ENCODE results near the gene STIM2. TPM values are rescaled to one million over a fixed set of nuclear protein-coding genes. Genes with fewer than 3 reads are reported as not detected.

Gene STIM2
- total and polyA plus RNA-seq, 10 of the 15 experiments (the other 5 are each of a cell fraction or from before 2014, with no cell fraction given), result 4.7 to 41.5 (median 16.9) TPM

- TF ChIP-seq ATF2 (IDR thresholded peaks at IDR 0.05; ENCODE audit: low read length) (peak; percentile 97), HDAC6 (IDR thresholded peaks at IDR 0.05; ENCODE audit: unreplicated experiment) (no peak), CREM (IDR thresholded peaks at IDR 0.05; ENCODE audit: low read depth) (peak; percentile 86), NRF1 (conservative IDR thresholded peaks at IDR 0.05; ENCODE audit: low read depth, low read length) (no peak), MAX (IDR thresholded peaks at IDR 0.05; ENCODE audit: low read depth, low read length) (no peak), NFXL1 (IDR thresholded peaks at IDR 0.05; ENCODE audit: borderline replicate concordance) (no peak), LARP7 (IDR thresholded peaks at IDR 0.05) (no peak), RFX5 (IDR thresholded peaks at IDR 0.05; ENCODE audit: low read depth, low read length) (no peak), SMAD5 (IDR thresholded peaks at IDR 0.05; ENCODE audit: low read depth) (no peak), KAT2A (conservative IDR thresholded peaks at IDR 0.05; ENCODE audit: control insufficient read depth, low read depth, low read length) (no peak), BCL11A (IDR thresholded peaks at IDR 0.05; ENCODE audit: low read depth, low read length) (peak; percentile 88), PBX3 (IDR thresholded peaks at IDR 0.05; ENCODE audit: insufficient replicate concordance, low read depth, low read length) (no peak), ZBTB11 (CRISPR knock-in tag; IDR thresholded peaks at IDR 0.05) (no peak), NFYB (IDR thresholded peaks at IDR 0.05; ENCODE audit: insufficient read depth, low read depth, low read length) (no peak), CHD1 (IDR thresholded peaks at IDR 0.05; ENCODE audit: low read depth, low read length) (no peak), MTA2 (IDR thresholded peaks at IDR 0.05; ENCODE audit: low read depth) (peak; percentile 93), TCF7 (IDR thresholded peaks at IDR 0.05; ENCODE audit: borderline replicate concordance) (no peak), ZZZ3 (IDR thresholded peaks at IDR 0.05; ENCODE audit: control insufficient read depth, insufficient read length, low read depth) (no peak), BRCA1 (IDR thresholded peaks at IDR 0.05; ENCODE audit: low read depth, low read length) (no peak), CHD2 (IDR thresholded peaks at IDR 0.05; ENCODE audit: borderline replicate concordance, low read depth, low read length) (peak; percentile 59; the same call in 1 of the 2 replicates), ZNF592 (IDR thresholded peaks at IDR 0.05) (no peak), ZNF622 (IDR thresholded peaks at IDR 0.05) (no peak), SRF (IDR thresholded peaks at IDR 0.05; ENCODE audit: low read depth in 2 of 2, low read length in 2 of 2) (no peak)
These were observed 33.9 kb upstream of the STIM2 start (continued) for GRCh38 chr4:26826721-26827120.

All from GM12878 (cell line).